HG03432 (cell line): ENCODE data around the gene RRP36.

Source experiments
- ATAC-seq: cut with Tn5 transposase; IDR thresholded peaks from one replicate; pipeline ENCODE4 v1.9.1; 2021; ENCODE audit warnings: mild to moderate bottlenecking, moderate library complexity; ENCODE audit not compliant: unreplicated experiment

Gene RRP36

DNA sequence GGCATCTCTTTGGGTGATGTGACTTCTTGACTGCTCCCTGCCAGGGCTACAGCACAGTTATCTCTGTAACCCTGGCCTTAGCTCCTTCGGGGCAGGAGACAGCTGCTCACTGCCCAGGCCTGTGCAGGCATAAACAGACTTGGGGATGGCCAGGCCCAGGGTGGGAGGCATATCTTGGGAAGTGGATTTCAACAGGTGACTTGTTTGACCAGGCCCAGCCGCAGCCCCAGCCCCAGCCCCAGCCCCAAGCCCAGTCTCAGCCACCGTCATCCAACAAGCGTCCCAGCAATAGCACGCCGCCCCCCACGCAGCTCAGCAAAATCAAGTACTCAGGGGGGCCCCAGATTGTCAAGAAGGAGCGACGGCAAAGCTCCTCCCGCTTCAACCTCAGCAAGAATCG is 15.2 kb upstream of the RRP36 start:
- ATAC-seq = no peak

DNA sequence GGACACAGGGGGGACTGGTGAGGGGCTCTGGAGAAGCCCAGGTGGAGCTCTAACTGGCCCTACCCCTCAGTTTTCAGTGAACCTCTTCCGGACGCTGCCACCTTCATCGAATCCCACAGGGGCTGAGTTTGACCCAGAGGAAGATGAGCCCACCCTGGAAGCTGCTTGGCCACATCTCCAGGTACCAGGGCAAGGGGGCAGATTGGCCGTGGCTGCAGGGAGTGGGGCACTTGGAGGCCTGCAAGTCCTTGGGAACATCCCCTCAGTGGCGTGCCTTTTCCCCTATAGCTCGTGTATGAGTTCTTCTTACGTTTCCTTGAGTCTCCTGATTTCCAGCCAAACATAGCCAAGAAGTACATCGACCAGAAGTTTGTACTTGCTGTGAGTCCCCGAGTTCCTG is 14.3 kb upstream of the RRP36 start:
- ATAC-seq = no peak

DNA sequence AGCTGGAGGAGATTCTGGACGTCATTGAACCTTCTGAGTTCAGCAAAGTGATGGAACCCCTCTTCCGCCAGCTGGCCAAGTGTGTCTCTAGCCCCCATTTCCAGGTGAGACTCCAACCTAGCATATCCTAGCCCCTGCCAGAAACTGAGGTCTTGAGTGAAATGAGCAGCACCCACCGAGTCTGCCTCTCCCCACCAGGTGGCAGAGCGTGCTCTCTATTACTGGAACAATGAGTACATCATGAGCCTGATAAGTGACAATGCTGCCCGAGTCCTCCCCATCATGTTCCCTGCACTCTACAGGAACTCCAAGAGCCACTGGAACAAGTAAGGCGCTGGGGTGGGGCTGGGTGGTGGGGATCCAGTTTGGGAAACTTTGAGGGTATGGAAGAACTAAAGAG is 12.3 kb upstream of the RRP36 start:
- ATAC-seq = no peak

DNA sequence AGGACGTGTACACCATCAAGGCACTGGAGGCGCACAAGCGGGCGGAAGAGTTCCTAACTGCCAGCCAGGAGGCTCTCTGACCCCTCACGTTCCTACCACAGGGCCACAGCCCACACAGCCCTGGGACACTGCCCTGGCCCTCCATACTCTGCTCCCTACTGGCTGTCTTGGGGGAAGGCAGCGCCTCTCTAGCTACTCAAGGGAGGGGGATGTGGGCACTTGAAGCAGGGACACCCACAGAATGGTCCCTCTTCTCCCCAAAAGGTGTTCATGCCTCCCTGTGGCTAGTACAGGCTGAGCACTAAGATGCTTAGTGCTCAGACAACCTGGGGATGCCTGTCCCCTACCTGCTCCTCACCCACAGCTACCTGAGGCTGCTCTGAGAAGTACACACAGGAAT is 10.2 kb upstream of the RRP36 start:
- ATAC-seq = no peak

DNA sequence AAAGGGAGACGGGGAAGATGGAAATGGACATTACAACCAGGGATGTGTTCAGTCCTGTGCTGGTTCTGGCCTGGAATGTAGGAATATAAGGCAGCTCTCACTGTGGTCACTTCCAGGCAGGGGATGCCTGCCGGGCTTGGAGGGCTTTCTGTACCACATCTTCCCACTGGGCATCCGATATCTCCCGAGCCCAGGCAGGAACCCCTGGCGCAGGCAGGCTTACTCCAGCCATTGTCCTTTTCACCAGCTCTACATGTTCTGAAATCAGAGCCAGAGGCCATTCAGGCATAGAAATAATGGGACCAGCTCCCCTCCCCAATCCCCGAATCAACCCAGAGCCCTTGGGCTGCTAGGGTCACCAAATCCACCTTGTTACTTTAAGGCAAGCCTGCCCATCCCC is 9.1 kb upstream of the RRP36 start:
- no peak for ATAC-seq

DNA sequence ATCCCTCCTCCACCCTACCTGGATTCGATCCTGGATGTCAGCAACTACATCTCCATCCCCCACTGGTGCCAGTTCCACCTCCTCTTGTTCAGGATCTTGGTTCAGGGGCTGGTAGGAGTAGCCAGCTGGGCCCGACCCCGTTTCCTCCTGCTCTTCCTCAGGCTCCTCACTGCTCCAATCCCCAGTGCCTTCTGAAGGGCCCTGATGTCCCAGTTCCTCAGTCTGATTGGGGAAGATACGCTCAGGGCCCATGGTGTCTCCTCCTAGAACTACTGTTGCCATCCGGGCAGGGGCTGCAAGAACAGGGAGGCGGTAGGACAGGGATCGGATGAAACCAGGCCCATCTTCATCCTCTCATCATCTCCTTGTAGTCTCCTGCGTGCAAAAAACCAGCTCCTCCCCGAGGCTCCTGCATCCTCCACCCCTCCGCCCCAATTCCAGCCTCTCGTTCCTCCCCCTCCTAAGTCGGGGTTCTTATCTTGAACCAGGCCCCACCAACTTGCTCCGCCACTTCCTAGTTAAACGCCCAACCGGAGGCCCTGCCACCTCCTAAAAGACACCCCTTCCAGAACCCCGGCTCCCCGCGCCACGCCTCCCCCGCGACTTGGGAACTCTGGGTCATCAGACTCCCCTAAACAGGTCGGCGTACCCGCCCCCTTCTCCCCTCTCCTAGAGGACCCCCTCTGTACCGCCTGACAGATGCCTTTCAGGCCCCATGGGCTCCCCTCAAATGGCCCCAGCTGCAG is 8.2 kb upstream of the RRP36 start:
- ATAC-seq = peak; percentile 17

DNA sequence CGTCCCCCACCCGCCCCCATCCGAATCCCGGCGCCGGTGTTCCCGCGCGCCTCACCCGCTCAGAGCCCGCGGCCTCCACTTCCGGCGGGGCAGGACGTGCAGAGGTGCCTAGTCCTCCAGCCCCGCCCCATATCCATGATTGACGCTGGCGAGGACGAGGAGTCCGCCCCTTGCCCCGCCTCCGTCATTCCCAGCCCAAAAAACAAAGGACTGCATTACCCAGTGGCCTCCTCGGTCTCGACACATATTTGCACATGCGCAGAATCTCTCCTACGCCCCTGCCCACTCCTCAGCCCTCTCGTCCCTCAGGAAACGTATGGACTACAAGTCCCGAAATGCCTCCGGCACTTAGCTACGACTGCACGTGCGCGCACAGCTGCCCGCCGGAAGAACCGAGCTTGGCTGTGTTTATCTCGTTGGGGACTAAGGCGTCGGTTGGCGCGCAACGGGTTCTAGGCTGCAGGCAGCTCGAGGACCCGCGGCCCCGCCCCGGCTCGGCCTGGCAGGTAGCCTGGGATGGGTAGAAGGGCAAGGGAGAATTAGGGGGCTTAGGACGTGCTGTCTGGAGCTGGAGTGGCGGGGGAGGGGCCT is 7.5 kb upstream of the RRP36 start, which contains the start of the genes KLHDC3 and MEA1:
Gene KLHDC3, plus strand, starts transcription at position 407 of the 591 bp plus-strand sequence. CDS start 2,944 bp downstream, outside the sequence.
Gene MEA1, minus strand, starts transcription at position 104 of the 591 bp plus-strand sequence. CDS start 133 bp downstream, outside the sequence.
- peak; percentile 87 for ATAC-seq

DNA sequence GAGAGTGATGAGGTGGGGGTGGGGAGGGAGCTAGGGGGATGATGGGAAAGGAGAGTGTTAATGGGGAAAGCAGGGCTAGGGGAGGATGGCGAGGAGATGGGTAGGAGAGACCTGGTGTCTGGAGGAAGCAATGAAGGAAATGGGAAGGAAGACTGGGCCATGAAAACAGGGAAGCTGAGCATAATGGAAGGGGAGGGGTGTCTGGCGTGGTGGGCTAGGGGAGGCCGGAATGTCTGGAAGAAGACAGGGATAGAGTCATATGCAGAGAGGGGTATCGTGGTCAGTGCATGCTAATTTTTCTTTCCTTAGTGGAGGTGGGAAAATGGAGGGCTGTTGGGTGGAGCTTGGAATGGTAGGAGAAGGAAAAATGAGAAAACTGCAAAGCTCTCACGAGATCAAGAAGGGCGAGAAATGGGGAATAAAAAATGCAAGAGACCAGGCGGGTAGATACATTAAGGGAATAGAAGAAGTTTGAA is 7.0 kb upstream of the RRP36 start:
- ATAC-seq = no peak

DNA sequence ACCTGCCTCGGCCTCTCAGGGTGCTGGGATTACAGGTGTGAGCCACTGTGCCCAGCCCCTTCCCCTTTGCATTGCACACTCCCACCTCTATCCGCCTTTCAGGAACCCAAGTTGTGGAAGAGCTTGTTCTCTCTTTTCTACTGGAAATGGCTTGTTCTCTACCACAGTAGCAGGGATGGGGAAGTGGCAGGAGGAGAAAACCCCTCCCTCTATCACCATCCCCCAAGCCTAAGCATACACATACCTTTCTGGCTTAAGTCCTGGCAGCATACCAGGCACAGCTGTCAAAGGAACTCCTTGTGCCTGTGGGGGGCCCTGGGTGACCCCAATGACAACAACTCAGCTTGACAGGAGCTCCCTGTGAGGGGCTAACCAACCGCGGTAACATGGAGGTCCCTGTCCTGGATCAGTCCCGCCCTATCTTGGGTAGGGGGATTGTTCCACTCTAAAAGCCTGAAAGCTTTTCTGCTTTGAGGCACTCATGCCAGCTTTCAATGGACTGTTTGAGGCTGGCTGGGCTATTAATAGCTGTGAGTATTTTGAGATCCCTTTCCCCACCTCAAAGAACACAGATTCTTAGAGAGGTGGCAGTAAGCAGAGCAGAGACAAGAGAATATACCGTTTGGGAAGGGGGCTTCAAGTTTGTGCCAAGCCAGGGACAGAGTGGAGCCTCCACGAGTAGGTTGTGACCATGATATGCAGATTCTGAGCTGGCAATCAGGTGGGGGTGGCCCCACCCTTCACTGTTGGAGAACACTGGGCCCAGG is 5.1 kb upstream of the RRP36 start:
- ATAC-seq = no peak

DNA sequence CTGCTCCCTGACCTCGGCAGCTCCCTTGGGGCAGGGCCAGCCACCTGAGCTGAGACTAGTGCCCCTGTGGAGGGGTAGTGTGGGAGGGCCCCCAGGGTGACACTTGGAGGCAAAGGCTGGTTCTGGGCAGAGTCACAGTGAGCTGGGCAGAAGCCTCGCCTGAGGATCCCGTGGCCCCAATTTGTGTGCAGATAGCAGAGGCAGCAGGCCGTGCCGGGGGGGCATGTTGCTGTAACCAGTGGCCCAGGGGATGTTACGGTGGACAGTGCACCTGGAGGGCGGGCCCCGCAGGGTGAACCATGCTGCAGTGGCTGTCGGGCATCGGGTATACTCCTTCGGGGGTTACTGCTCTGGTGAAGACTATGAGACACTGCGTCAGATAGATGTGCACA is 4.5 kb upstream of the RRP36 start:
- no peak for ATAC-seq

DNA sequence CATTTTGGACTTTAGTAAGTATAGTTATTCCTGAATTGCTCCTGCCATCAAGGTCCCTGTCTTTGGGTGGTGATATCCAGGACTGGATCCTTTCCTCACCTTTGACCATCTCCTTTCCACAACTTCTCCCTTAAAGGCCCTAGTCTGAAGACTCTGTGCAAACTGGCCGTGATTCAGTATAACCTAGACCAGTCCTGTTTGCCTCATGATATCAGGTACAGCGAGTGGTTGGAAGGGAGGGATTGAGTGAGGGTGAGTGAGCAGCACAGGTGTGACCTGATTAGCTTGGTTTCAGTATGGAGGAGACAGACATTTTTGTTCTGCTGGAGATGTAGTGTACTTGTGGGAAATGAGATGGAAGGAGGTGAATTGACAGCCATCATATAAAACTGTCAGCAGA is 2.3 kb upstream of the RRP36 start:
- no peak for ATAC-seq

DNA sequence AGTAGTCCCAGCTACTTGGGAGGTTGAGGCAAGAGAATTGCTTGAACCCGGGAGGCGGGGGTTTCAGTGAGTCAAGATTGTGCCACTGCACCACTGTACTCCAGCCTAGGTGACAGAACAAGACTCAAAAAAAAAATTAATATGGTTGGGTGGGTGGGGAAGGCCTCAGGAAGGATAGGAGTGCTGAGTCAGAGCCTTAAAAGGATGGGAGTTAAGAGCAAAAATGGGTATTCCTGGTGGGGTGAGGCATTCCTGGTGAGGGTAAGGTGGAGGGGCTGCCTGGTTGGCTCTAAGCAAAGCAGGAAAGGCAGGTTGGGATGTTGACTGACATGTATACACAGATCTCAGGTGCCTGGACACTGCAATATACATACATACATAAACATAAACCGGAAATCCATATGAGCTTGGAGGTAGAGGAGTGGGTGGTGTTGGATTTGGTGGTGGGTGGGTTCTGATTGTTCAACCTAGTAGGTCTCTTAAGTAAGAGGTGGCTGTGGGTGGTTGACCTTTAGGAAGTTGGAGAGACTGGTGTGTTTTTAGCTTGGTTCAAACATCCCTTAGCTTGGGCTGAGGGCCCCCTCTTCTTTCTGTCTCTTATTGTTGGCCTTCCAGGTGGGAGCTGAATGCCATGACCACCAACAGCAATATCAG is 1.2 kb upstream of the RRP36 start:
- no peak for ATAC-seq

DNA sequence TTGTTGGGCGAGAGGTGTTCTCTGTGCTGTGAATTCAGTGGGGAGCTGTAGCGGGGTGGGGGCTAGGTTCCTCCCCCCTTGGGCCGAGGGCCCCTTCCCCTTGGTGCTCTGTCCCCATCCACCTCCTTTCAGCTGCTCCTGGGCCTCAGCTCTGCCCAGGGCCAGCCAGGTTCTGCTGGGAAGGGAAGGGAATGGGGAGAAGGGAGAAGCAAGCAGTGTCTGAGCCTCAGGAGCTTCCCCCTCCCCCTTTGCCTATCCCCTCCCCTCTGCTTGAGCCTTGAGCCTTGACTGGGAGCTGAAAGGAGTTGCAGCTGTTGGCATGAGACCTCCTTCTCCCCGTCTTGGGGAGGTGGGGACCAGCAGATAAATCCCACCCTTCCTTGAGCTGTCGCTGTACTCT is 576 bp upstream of the RRP36 start:
- ATAC-seq = no peak

DNA sequence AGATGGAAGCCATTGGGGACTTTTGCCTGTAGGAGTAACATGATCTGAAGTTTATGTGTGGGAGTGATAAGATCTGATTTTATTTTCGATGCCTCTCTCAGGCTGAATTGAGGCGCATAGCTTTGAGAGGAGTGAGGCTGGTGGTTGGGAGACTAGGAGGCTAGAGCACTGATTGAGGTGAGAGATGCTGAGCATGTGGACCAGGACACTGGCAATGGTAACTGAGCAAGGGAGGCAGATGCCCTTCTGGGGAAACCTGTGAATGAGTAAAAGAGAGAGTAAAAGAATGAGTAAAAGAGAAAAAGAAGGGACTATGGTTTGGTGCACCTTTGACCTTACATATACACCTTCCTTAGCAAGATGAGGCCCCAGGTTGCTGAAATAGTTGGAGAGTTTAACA is 3.0 kb downstream of the RRP36 start:
- no peak for ATAC-seq

DNA sequence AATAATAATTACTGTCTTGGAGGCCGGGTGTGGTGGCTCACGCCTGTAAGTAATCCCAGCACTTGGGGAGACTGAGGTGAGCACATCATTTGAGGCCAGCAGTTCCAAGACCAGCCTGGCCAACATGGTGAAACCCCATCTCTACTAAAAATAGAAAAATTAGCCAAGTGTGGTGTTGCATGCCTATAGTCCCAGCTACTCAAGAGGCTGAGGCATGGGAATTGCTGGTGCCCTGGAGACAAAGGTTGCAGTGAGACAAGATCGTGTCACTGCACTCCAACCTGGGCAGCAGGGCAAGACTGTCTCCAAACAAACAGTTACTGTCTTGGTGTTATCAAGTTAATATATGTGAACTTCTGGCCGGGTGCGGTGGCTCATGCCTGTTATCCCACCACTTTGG is 4.9 kb downstream of the RRP36 start:
- no peak for ATAC-seq

DNA sequence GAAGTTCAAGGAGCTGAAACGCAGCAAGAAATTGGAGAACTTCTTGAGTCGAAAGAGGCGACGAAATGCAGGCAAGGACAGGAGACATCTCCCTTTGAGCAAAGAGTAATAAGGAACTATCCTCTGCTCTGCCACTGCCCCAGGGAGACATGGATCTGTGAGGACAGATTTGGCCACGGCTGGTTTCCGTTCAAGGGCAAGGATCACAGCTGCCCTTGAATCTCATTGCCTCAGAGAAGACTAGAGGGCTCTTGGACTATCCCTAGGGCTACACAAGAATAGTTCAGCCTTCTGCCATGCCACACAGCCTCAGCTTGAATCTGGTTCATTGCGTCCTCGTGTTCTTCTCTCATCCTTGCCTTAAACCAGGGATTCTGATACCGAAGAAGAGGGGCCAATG is 7.7 kb downstream of the RRP36 start:
- ATAC-seq = no peak

DNA sequence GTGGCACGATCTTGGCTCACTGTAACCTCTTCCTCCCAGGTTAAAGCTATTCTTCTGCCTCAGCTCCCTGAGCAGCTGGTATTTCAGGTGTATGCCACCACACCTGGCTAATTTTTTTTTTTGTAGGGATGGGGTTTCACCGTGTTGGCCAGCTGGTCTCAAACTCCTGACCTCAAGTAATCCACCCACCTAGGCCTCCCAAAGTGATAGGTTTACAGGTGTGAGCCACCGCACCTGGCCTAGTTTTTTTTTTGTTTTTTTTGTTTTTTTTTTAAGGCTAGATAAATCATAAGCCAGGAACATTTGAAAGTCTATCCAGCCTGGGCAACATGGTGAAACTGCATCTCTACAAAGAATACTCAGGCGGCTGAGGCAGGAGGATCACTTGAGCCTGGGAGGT is 10.9 kb downstream of the RRP36 start:
- no peak for ATAC-seq

DNA sequence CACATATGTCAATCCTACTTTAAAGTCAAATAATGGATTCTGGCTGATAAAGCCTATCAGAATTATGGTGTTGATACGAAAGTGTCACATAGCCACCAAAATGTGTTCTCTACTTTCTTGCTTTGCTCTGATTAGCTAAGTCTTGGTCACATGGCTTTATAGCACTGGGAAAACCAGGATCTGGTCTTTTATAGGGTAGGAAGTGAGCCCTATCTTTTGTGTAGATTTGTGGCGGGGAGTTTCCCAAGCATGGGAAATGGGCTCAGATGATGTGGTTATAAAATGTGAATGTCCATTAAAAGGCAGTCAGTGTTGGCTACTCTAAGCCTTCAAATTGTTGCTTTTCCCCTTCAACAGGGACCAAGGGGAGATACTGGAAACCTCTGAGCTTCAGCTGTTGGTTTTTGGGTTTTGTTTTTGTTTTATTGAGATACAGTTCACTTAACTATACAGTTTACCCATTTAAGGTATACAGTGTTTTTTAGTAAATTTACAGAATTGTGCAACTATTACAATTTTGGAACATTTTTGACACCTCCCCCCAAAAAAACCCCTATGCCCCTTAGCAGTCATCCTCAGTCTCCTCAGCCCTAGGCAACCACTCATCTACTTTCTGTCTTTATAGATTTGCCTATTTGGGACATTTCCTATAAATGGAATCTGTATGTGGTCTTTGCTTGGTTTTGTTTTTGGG is 12.2 kb downstream of the RRP36 start:
- no peak for ATAC-seq

DNA sequence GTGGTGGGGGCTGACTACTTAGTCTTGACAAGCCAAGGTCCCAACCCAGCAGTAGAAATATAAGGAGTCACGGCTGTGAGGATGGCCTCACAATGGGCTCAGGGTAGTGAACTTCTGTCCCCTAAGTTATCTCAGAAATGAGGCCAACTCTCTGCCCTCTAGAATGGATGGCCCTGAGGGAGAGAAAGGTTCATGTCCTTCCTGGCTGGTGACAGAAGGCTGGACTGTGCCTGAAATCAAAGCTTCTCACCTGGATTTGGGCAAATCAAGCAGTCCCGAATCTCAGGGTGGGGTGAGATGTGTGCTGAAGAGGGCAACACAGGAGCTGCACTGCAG is 12.7 kb downstream of the RRP36 start:
- no peak for ATAC-seq

DNA sequence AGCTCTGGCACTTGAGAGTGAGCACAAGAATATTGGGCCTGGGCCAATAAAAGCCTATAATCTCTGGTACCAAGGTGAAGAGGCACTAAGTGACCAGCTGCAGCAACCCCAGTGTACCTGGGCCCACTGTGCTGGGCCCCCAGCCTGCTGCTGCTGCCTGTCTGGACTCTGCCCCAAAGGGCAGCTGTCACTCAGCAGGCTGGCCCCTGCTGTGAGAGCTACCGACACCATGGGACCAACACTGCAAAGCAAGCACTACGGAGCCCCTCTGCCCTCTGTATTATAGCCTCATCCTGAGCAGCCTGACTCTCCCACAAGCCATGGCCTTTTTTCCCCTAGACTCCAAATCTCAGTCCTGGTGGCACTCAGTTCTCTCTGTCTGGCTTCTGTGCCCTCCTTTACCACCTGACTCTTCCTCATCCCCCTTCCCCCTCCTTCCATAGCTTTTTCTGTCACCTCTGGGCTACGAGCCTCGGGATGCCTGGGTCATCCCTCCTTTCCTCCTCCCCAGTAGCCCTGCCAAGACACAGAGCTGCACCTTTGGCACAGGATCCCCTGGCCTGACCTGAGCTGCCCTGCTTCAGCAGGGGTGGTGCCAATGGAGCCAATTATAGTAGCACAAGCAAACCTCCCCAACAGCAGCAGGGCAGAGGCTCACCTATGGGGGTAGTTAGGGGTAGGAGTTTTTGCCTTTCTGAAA is 14.2 kb downstream of the RRP36 start:
- ATAC-seq = no peak
